Activated CD8-positive, alpha-beta memory T cell treated with anti-CD3 and anti-CD28 coated beads, Interleukin-2, amount 50 U/mL, for 48 hours (primary cell): Measurements from ENCODE around the gene ZMYND12.

Experiments
- DNase-seq: peaks from one replicate; pipeline ENCODE4 v3.0.0-alpha.2; 2020

Gene ZMYND12

GRCh38 chr1:42434340-42434739 lies 21.5 kb downstream of the ZMYND12 start:
- no peak for DNase-seq

DNA sequence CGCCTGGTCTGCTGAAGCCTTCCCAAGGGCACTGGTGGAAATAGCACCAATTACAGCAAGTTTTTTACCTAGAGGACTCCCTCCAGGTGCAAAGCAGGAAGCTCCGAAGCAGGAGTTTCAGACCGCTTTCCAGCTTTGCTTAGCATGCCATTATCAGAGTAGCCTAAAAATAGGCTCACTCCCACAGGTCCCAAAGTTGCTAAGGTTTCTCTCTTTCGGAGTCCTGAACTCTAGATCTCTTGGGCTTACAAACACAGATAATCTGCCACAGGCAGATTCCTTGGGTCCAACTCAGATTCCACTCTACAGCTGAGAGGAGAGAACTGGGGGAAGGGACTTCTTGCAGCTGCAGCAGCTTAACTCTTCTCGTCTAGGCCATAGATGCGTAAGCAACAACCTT lies 22.5 kb downstream of the ZMYND12 start:
- no peak for DNase-seq

DNA sequence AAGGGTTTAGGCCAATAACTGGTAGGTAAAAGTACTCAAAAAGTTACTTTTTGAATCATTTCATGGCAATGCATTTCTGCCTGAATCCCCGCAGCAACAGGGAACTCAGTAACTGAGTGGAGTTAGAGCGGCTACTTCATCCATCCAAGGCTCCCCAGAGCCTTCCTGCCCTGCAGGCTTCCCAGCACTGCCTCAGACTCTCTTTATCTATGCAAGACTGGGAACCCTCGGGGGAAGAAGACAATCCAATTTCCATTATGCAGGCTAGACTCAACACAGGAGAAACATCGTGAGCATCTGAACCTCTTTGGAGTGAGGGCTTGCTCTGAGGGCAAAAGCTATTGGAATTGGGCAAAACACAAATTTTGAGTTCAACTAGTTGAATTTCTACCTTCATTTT lies 23.1 kb downstream of the ZMYND12 start:
- no peak for DNase-seq

DNA sequence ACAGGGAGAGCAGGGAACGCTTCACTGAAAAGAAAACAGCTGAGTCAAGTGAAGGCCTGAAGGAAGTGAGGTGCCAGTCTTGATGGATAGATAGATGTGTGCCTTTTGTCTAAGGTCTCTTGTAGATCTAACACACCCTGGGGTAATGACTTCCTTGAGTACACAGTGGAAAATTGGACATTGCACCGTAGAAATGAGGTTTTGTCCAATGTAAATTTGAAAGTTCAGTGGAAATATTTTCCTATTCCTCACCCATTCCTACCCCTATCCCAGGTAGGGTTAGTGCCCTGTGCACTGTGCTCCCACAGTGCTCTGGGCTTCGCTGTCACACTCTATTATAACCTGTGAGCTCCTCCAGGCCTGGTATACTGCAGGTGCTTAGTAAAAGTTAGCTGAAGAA lies 24.3 kb downstream of the ZMYND12 start:
- DNase-seq: no peak

- no peak for DNase-seq
Measured at GRCh38 chr1:42430286-42431135, 25.3 kb downstream of the ZMYND12 start.

DNA sequence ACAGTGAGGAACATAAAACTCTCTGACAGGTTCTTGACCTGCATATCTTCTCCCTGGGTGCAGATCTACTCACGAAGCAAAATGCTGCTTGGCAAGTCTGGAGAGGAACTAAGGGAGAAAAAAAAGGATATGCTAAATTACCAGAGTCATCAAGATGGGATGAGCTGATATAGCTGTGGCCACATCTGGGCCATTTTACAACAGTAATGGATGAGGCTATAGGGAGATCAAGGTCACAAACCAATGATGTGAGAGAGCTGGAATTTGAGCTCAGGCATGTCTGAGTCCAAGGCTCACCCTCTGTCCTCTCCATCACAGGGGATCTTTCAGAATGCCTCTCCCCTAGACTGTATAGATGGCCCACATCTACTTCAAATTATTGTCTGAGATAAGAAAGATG lies 26.2 kb downstream of the ZMYND12 start:
- DNase-seq: no peak

- no peak for DNase-seq
Measured at GRCh38 chr1:42427240-42427639, 28.6 kb downstream of the ZMYND12 start.

DNA sequence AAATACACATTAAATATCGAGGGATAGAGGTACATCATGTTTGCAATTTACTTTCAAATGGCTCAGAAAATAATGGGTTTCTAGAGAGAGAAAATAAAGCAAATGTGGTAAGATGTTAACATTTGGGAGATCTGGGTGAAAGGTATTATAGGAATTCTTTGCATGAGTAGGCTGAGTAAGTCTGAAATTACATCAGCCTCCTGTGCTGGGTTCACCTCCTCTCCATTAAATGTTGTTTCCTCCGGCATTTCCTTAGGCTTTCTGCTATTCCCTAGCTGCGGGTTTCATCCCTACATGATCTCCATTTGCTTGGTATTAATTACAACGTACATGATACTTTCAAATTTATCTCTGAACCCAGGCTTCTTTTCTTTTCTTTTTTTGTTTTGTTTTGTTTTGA lies 31.6 kb downstream of the ZMYND12 start:
- no peak for DNase-seq

DNA sequence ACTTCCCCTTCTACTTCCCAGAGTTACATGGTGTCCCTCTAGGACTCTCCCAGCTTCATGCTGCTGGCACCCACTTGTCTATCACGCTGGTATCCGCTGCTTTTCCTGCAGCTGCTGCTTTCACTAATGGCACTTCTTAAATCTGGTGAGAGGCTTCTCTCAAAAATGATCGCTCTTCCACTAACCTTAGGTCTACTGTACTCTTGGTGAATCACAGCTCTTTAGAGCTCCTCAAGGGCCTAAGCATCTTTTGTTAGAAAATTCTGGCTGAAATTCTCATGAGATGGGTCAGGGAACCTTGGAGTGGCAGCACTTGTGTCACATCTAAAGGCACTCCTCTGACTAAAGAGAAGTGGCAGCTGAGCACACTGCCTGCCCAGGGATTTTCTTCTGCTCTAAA lies 32.1 kb downstream of the ZMYND12 start:
- DNase-seq: no peak

DNA sequence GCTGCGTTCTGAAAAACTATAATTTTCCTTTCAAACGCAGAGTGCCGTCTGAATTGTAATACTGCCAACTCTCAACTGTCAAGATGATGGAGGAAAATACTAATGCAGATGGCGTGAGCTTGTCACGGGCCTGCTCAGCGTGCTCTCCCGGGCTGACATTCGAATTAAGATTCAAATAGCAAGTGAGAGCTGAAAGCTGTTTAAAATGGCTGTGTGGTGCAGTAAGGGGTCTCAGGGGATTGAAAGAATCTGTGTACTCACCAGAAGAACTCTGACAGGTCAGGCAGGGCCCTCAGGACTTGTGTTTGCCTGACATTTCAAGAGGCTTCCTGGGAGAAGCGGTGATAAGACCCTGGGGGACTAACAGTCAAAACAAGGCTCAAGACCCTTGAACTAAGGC lies 33.1 kb downstream of the ZMYND12 start:
- DNase-seq: no peak

DNA sequence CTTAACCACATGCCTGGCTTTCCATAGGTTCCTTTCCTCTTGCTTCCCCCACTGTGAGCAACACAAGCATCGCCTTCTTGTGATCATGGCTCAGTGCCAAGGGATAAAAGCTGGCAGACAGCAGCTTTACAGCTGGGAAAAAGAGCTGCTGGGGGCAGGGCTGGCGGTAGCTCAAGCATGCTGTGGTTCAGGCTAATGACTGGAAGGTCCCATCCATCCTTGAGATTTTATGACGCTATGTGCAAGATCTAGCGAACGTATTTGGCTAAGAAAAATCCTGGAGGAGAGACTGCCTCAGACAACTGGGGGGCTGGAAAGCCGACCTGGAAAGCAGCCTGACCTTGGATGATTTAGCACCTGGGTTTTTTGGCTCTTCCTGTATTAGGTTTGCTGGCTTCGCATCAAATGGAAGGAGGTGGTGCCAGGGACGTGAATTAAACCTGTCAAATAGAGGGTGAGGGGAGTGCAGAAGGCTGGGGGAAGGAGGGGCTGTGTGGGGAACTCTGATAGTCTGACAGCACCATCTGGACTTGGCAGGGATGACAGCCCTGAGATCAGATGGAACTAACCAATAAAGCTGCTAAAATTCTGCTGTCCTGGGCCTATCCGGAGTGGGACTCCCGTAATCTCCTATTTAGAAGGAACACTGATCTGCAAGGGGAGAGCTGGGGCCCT lies 34.8 kb downstream of the ZMYND12 start:
- no peak for DNase-seq

DNA sequence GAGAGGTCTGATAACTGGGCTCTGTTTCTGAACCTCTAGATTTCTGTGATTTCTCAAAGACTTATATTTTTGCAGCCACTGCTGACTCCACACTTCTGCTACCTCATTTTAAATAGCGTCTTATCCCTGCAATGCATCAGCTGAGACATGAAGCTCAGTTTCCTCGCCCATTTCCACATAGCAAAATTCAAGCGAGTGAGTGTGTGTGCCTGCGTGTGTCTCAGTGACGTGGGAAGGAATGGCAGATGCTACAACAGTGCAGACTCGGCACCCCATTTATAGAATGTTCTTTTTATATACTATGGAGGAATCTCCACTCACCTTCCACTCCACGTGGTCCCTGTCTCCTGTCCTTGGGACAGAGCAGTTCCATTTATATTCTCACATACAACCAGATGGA lies 35.7 kb downstream of the ZMYND12 start:
- DNase-seq: no peak

GRCh38 chr1:42419126-42419821 lies 36.5 kb downstream of the ZMYND12 start:
- DNase-seq: no peak

DNA sequence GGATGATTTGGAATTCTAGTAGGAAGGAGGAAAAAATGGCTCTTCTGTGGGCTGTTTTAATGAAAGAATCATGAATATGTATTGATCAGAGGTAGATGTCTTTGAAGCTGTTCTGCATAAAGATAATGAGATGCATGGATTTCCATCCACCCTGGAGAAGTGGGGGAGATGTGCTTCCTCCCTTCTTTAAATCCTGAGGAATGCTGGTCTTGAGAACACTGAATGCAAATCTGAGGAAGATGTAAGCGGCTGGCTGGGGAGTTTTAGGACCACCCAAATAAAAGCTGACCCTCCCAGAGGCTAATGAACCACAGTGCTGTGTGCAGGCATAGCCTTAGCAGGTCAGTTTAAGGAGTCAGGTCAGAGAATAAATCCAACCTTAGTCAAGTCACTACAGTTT lies 37.3 kb downstream of the ZMYND12 start:
- DNase-seq: no peak

- no peak for DNase-seq
Measured at GRCh38 chr1:42417166-42417565, 38.7 kb downstream of the ZMYND12 start.

- DNase-seq: no peak
Measured at GRCh38 chr1:42414551-42415496, 41.0 kb downstream of the ZMYND12 start.

DNA sequence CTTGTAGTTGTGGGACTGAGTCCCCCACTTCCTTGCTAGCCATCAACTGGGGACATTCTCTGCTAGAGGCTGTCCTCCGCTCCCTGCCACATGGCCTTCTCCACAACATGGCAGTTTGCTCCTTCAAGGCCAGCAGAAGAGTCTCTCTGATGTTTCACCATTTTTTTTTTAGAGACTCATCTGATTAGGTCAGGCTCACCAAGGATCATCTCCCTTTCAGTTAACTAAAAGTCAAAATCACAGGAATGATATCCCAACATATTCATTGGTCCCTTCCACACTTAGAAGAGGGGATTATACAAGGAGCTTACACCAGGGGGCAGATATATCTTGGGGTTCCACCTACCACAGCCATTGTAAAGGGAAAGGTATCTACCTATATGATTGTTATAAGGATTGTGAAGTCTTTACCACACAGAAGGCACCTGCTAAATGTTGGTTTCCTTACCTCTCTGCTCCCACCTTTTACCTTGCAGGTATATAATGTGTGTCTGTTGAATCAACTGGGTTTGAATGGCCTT lies 51.9 kb downstream of the ZMYND12 start:
- DNase-seq: no peak

DNA sequence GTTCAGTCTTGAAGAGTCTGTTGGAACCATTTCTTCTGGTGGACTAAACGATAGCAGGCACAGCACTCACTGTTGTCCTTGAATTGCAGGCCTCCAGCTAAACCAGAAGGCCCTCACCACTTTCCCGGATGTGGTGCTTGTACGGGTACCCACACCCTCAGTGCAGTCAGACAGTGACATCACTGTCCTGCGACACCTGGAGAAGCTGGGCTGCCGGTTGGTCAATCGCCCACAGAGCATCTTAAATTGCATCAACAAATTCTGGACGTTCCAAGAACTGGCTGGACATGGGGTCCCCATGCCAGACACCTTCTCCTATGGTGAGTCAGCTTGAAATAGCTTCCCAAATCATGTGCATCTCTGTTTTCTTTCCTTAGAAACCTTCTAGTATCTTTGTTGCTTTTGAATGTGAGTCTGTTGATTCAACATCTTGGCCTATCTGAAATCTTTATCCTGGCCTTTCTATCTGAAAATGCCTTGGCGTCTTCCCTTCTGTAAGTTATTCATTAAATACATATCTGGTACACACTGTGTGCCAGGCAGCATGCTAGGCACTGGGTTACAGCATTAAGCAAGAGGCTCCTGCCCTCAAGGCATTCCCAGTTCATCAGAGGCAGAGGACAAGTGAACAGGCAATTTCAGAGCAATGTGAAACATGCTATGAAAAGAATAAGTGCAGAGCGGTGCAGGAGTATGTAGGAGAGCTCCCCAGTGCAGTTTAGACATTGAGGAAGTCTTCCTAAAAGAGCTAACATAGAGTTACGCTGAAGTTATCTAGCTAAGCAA lies 56.3 kb downstream of the ZMYND12 start:
- no peak for DNase-seq

DNA sequence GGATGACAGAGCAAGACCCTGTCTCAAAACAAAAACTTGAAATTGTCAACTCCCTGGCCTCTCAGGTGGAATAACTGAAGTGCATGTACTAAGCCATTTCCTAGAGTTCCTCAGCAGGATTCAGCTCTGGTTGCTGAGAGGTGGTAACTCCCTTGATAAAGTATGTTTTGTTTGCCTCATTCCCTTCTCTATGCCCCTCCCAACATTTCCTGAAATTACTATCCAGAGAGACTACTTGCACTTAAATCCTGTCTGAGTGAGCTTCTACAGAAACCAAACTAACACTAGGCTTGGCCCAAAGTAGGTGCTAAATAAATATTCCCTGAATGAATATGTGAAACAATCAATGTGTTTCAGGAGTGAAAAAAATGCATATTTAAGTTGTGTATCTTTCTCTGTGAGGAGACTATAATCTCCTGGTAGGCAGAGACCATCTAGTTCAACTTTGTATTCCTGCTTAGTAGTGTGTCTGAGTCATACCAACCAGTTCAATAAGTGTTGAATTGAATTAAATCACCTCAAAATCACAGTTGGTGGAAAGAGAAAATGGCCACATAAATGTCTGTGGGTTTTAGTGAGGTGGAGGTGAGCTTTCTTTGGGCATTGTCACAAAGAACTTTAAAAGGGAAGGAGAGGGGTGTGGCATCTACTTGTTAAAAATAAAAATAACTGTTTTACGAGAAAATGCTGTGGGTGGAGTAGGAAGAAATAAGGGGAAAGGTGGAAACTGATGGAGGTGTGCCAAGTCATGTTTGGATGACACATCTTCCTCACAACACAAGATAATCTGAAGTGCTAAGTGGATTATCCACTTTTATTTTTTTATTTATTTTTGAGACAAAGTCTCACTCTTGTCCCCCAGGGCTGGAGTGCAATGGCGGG lies 62.6 kb downstream of the ZMYND12 start:
- DNase-seq: no peak

- DNase-seq: no peak
Measured at GRCh38 chr1:42392255-42392654, 63.6 kb downstream of the ZMYND12 start.

- DNase-seq: no peak
Measured at GRCh38 chr1:42386051-42386450, 69.8 kb downstream of the ZMYND12 start.
